Measurements from ENCODE around the gene GPS1. TPM values are rescaled to one million over a fixed set of nuclear protein-coding genes. Genes with fewer than 3 reads are reported as not detected.

Gene GPS1
- total RNA-seq, 1 experiment from 2014 or later, result 181 TPM

DNA sequence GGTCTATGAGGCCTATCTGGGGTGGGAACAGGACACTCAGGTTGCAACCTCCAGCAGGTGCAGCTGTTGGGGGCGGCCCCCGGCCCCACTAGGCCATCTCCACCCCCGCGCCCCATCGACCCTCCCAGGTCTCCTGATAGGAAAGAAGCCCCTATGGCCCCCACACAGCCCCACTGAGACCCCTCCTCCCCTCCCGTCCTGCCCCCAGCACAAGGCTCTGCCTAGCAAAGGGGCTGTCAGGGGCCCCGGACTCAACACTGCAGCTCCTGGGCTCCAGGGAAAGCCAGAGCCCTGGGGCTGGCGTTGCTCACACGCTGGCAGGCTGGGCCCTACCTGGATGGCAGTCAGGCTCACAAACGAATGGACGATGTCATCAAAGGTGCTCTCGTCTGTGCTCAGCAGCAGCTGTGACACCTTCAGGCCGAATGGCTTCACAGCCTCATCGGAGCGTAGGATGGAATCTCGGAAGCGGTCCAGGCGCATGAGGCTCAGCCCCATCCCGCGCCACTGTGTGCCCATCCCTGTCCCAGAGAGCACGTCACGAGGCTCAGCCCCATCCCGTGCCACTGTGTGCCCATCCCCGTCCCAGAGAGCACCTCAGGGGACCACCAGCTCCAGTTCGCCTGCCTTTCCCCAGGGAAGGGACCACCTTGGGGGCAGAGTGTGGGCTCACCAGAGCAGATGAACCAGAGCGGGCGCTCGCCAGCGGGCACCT, 39.0 kb downstream of the GPS1 start:
- H3K36me3 Mint-ChIP-seq, result peaks cover 22% of the 10 kb centered on the region
- H3K9me3 Mint-ChIP-seq, result no peaks in the 10 kb centered on the region
- ChIA-PET POLR2A (no interaction called here), CTCF (interaction anchor here (0.7 to 2.3 kb wide), 2 partner anchors 16 to 60 kb away, joined by 3 to 6 read pairs; no protein-coding TSS in a partner anchor)
- DNase-seq (ENCODE audit: low spot score) (no peak), ATAC-seq (no peak)
- no peak overlapping the region for H3K27ac Mint-ChIP-seq
- TF ChIP-seq, protein P1, sequence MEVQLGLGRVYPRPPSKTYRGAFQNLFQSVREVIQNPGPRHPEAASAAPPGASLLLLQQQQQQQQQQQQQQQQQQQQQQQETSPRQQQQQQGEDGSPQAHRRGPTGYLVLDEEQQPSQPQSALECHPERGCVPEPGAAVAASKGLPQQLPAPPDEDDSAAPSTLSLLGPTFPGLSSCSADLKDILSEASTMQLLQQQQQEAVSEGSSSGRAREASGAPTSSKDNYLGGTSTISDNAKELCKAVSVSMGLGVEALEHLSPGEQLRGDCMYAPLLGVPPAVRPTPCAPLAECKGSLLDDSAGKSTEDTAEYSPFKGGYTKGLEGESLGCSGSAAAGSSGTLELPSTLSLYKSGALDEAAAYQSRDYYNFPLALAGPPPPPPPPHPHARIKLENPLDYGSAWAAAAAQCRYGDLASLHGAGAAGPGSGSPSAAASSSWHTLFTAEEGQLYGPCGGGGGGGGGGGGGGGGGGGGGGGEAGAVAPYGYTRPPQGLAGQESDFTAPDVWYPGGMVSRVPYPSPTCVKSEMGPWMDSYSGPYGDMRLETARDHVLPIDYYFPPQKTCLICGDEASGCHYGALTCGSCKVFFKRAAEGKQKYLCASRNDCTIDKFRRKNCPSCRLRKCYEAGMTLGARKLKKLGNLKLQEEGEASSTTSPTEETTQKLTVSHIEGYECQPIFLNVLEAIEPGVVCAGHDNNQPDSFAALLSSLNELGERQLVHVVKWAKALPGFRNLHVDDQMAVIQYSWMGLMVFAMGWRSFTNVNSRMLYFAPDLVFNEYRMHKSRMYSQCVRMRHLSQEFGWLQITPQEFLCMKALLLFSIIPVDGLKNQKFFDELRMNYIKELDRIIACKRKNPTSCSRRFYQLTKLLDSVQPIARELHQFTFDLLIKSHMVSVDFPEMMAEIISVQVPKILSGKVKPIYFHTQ (CRISPR knock-in tag; IDR thresholded peaks at IDR 0.05), result no peak
- no peak for TF ChIP-seq NR3C1 (CRISPR knock-in tag; conservative IDR thresholded peaks at IDR 0.05; ENCODE audit: low read depth)
- TF ChIP-seq ZNF416 (CRISPR knock-in tag; IDR thresholded peaks at IDR 0.05), result no peak
- TF ChIP-seq FOXP1 (CRISPR knock-in tag; IDR thresholded peaks at IDR 0.05; ENCODE audit: borderline replicate concordance), result no peak
- TF ChIP-seq NFATC4 (CRISPR knock-in tag; IDR thresholded peaks at IDR 0.05), result no peak
- TF ChIP-seq MYBL2 (CRISPR knock-in tag; IDR thresholded peaks at IDR 0.05), result no peak
- TF ChIP-seq, protein P2, sequence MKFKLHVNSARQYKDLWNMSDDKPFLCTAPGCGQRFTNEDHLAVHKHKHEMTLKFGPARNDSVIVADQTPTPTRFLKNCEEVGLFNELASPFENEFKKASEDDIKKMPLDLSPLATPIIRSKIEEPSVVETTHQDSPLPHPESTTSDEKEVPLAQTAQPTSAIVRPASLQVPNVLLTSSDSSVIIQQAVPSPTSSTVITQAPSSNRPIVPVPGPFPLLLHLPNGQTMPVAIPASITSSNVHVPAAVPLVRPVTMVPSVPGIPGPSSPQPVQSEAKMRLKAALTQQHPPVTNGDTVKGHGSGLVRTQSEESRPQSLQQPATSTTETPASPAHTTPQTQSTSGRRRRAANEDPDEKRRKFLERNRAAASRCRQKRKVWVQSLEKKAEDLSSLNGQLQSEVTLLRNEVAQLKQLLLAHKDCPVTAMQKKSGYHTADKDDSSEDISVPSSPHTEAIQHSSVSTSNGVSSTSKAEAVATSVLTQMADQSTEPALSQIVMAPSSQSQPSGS (CRISPR knock-in tag; IDR thresholded peaks at IDR 0.05; ENCODE audit: borderline replicate concordance, low read depth), result no peak
- no peak for TF ChIP-seq OVOL2 (CRISPR knock-in tag; IDR thresholded peaks at IDR 0.05; ENCODE audit: borderline replicate concordance)
- no peak for TF ChIP-seq NFE2L1 (CRISPR knock-in tag; IDR thresholded peaks at IDR 0.05)
- TF ChIP-seq, protein P3, sequence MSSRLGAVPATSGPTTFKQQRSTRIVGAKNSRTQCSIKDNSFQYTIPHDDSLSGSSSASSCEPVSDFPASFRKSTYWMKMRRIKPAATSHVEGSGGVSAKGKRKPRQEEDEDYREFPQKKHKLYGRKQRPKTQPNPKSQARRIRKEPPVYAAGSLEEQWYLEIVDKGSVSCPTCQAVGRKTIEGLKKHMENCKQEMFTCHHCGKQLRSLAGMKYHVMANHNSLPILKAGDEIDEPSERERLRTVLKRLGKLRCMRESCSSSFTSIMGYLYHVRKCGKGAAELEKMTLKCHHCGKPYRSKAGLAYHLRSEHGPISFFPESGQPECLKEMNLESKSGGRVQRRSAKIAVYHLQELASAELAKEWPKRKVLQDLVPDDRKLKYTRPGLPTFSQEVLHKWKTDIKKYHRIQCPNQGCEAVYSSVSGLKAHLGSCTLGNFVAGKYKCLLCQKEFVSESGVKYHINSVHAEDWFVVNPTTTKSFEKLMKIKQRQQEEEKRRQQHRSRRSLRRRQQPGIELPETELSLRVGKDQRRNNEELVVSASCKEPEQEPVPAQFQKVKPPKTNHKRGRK (CRISPR knock-in tag; IDR thresholded peaks at IDR 0.05; ENCODE audit: borderline replicate concordance), result no peak
- TF ChIP-seq, protein P4, sequence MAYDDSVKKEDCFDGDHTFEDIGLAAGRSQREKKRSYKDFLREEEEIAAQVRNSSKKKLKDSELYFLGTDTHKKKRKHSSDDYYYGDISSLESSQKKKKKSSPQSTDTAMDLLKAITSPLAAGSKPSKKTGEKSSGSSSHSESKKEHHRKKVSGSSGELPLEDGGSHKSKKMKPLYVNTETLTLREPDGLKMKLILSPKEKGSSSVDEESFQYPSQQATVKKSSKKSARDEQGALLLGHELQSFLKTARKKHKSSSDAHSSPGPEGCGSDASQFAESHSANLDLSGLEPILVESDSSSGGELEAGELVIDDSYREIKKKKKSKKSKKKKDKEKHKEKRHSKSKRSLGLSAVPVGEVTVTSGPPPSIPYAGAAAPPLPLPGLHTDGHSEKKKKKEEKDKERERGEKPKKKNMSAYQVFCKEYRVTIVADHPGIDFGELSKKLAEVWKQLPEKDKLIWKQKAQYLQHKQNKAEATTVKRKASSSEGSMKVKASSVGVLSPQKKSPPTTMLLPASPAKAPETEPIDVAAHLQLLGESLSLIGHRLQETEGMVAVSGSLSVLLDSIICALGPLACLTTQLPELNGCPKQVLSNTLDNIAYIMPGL (CRISPR knock-in tag; IDR thresholded peaks at IDR 0.05), result no peak
- no peak for TF ChIP-seq ZNF423 (CRISPR knock-in tag; IDR thresholded peaks at IDR 0.05)
- no peak for TF ChIP-seq GRHL2 (CRISPR knock-in tag; IDR thresholded peaks at IDR 0.05; ENCODE audit: insufficient replicate concordance, severe bottlenecking)
- TF ChIP-seq, protein P5, sequence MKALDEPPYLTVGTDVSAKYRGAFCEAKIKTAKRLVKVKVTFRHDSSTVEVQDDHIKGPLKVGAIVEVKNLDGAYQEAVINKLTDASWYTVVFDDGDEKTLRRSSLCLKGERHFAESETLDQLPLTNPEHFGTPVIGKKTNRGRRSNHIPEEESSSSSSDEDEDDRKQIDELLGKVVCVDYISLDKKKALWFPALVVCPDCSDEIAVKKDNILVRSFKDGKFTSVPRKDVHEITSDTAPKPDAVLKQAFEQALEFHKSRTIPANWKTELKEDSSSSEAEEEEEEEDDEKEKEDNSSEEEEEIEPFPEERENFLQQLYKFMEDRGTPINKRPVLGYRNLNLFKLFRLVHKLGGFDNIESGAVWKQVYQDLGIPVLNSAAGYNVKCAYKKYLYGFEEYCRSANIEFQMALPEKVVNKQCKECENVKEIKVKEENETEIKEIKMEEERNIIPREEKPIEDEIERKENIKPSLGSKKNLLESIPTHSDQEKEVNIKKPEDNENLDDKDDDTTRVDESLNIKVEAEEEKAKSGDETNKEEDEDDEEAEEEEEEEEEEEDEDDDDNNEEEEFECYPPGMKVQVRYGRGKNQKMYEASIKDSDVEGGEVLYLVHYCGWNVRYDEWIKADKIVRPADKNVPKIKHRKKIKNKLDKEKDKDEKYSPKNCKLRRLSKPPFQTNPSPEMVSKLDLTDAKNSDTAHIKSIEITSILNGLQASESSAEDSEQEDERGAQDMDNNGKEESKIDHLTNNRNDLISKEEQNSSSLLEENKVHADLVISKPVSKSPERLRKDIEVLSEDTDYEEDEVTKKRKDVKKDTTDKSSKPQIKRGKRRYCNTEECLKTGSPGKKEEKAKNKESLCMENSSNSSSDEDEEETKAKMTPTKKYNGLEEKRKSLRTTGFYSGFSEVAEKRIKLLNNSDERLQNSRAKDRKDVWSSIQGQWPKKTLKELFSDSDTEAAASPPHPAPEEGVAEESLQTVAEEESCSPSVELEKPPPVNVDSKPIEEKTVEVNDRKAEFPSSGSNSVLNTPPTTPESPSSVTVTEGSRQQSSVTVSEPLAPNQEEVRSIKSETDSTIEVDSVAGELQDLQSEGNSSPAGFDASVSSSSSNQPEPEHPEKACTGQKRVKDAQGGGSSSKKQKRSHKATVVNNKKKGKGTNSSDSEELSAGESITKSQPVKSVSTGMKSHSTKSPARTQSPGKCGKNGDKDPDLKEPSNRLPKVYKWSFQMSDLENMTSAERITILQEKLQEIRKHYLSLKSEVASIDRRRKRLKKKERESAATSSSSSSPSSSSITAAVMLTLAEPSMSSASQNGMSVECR (CRISPR knock-in tag; IDR thresholded peaks at IDR 0.05; ENCODE audit: borderline replicate concordance), result no peak
- TF ChIP-seq JAZF1 (CRISPR knock-in tag; IDR thresholded peaks at IDR 0.05), result no peak
- TF ChIP-seq, protein P6, sequence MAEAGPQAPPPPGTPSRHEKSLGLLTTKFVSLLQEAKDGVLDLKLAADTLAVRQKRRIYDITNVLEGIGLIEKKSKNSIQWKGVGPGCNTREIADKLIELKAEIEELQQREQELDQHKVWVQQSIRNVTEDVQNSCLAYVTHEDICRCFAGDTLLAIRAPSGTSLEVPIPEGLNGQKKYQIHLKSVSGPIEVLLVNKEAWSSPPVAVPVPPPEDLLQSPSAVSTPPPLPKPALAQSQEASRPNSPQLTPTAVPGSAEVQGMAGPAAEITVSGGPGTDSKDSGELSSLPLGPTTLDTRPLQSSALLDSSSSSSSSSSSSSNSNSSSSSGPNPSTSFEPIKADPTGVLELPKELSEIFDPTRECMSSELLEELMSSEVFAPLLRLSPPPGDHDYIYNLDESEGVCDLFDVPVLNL (CRISPR knock-in tag; IDR thresholded peaks at IDR 0.05; ENCODE audit: borderline replicate concordance, low read depth), result no peak
- no peak for TF ChIP-seq TP53 (CRISPR knock-in tag; IDR thresholded peaks at IDR 0.05)
- TF ChIP-seq ZNF219 (CRISPR knock-in tag; IDR thresholded peaks at IDR 0.05; ENCODE audit: borderline replicate concordance), result no peak
- TF ChIP-seq, protein P7, sequence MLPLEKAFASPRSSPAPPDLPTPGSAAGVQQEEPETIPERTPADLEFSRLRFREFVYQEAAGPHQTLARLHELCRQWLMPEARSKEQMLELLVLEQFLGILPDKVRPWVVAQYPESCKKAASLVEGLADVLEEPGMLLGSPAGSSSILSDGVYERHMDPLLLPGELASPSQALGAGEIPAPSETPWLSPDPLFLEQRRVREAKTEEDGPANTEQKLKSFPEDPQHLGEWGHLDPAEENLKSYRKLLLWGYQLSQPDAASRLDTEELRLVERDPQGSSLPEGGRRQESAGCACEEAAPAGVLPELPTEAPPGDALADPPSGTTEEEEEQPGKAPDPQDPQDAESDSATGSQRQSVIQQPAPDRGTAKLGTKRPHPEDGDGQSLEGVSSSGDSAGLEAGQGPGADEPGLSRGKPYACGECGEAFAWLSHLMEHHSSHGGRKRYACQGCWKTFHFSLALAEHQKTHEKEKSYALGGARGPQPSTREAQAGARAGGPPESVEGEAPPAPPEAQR (CRISPR knock-in tag; IDR thresholded peaks at IDR 0.05), result no peak
- no peaks in the 10 kb centered on the region for H3K4me1 Mint-ChIP-seq
- H3K4me3 Mint-ChIP-seq, result no peak overlapping the region
- no peaks in the 10 kb centered on the region for H3K27me3 Mint-ChIP-seq (ENCODE audit: low read depth)
